Liver (tissue), 3 donors: ENCODE measurements around the gene SUCNR1.

Experiments
- CTCF ChIP-seq: fragments of 150-350 bp; IDR thresholded peaks from 2 replicates; pipeline ENCODE4 v1.5.1; 2017; ENCODE audit warnings: improper control_type of control experiment, low read depth, low read length; ENCODE audit not compliant: missing input control
- GABPA ChIP-seq, 2 donors: IDR thresholded peaks in 1 of 2; conservative IDR thresholded peaks in 1 of 2; 2 replicates each; pipeline ENCODE4 v1.6.1; 2016; ENCODE audit warnings: antibody characterized with exemption in 2 of 2, mild to moderate bottlenecking in 1 of 2, moderate library complexity in 1 of 2
- RAD21 ChIP-seq, 2 donors: IDR thresholded peaks; 2 replicates each; pipeline ENCODE4 v1.6.1; 2016; ENCODE audit warnings: antibody characterized with exemption in 2 of 2, mild to moderate bottlenecking in 2 of 2
- TF ChIP-seq, protein P1 (sequence below): IDR thresholded peaks from 2 replicates; pipeline ENCODE4 v1.6.1; 2016; ENCODE audit warnings: antibody characterized with exemption
- donor health status: healthy.
- donor health status: healthy.

DNA sequence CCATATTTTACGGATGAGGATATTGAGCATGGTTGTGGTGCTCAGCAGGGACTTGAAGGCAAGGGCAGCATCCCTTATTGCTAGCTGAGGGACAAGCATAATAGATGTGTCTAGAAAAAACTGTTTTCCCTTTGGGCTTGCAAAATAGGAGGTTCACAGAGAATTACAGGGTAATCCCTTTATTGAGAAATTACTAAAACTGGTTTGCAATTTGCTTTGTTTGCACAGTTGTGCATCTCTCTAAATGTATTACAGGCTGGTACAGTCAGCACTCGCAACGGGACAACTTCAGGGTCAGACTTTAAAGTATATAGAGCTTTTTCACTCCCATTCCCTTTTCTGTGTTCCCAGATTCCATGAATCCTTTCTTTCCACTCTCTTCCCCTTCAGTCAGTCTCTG is 51.3 kb downstream of the SUCNR1 start:
- no peak for TF ChIP-seq CTCF
- no peak for TF ChIP-seq RAD21 (IDR thresholded peaks at IDR 0.05)
- TF ChIP-seq, protein P1, sequence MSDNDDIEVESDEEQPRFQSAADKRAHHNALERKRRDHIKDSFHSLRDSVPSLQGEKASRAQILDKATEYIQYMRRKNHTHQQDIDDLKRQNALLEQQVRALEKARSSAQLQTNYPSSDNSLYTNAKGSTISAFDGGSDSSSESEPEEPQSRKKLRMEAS, result no peak
- TF ChIP-seq GABPA (IDR thresholded peaks at IDR 0.05 in 1 of 2, conservative IDR thresholded peaks at IDR 0.05 in 1 of 2), result no peak
